Transverse colon (tissue), 3 donors: Measurements from ENCODE around the gene SCGB1A1.
"Not testable (repeated sequence)": the region's sequence is repeated elsewhere in the genome, so short reads cannot be mapped to it uniquely, and the experiment has no call there.

Experiments used
- EP300 ChIP-seq: sonication (generic); formaldehyde crosslinking; IDR thresholded peaks from one replicate; pipeline ENCODE4 v1.6.1; 2017; ENCODE audit warnings: antibody characterized with exemption, low read depth
- POLR2A ChIP-seq: fragments of 450-650 bp; IDR thresholded peaks from one replicate; pipeline ENCODE4 v1.6.1; 2016; ENCODE audit warnings: antibody characterized with exemption, mild to moderate bottlenecking, moderate library complexity
- TF ChIP-seq, protein P1 (sequence below), 5 experiments: fragments of 200-600 bp in 3 of 5; fragments of 450-650 bp in 2 of 5; sonication (generic) in 3 of 5; IDR thresholded peaks; 1 replicate in 2 of 5; 2 replicates in 3 of 5; pipeline ENCODE4 v1.5.1; 2016 to 2017; ENCODE audit warnings: antibody characterized with exemption in 5 of 5, inconsistent platforms in 3 of 5, mild to moderate bottlenecking in 2 of 5, moderate library complexity in 1 of 5

DNA sequence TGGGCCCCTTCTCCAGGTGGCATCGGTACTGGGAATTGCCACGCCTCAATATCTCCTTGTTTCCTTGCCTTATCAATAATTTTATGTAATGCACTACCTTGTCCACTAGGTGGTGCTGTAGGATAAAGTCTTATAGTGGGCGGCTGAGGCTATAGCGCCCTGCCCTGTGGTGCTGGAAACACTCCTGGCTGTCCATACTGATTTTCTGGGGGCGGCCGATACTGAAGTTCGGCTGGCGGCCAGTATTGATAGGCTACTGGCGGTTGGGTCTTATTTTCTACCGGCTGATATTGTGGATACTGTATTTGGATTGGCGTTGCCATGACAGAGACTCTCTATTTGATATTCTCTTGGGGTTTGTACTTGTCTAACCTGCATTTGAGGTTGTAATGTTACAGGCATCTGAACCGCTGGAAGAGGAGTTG, 38.0 kb upstream of the SCGB1A1 start:
- TF ChIP-seq, protein P1, sequence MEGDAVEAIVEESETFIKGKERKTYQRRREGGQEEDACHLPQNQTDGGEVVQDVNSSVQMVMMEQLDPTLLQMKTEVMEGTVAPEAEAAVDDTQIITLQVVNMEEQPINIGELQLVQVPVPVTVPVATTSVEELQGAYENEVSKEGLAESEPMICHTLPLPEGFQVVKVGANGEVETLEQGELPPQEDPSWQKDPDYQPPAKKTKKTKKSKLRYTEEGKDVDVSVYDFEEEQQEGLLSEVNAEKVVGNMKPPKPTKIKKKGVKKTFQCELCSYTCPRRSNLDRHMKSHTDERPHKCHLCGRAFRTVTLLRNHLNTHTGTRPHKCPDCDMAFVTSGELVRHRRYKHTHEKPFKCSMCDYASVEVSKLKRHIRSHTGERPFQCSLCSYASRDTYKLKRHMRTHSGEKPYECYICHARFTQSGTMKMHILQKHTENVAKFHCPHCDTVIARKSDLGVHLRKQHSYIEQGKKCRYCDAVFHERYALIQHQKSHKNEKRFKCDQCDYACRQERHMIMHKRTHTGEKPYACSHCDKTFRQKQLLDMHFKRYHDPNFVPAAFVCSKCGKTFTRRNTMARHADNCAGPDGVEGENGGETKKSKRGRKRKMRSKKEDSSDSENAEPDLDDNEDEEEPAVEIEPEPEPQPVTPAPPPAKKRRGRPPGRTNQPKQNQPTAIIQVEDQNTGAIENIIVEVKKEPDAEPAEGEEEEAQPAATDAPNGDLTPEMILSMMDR (IDR thresholded peaks at IDR 0.05), result peak; percentile 76 to 89 (median 85)
- TF ChIP-seq POLR2A, EP300: not testable (repeated sequence)
